GM12878 (cell line): ENCODE results near the gene NOL4L. TPM values are rescaled to one million over a fixed set of nuclear protein-coding genes. Genes with fewer than 3 reads are reported as not detected.

Experiments used
- ATAC-seq: fragments of 200-7000 bp; cut with Tn5 transposase; 3 replicates; pipeline ENCODE4 v1.9.1; 2020; ENCODE audit warnings: mild to moderate bottlenecking, moderate library complexity
- BruUV-seq: library from RNA; stranded (reverse); fragments of 400-500 nt; replicated peaks from 2 replicates; lab custom pipeline; 2021; lab: Mats Ljungman, UMichigan
- CTCF ChIA-PET: fragments of 300-600 bp; sonication (Branson Sonifier 250); formaldehyde crosslinking; extraction: SDS; loops from one replicate; lab custom pipeline; 2021; ENCODE audit warnings: inconsistent platforms; lab: Yijun Ruan, JAX
- POLR2A ChIA-PET: fragments of 350-600 bp; formaldehyde crosslinking; extraction: SDS; loops from one replicate; lab custom pipeline; 2021; ENCODE audit warnings: inconsistent platforms; lab: Charles Lee
- RAD21 ChIA-PET: fragments of 300-600 bp; sonication (Branson Sonifier 250); formaldehyde crosslinking; loops from one replicate; lab custom pipeline; 2023; ENCODE audit warnings: antibody characterized with exemption; ENCODE audit not compliant: unreplicated experiment; lab: Charles Lee
- SMC1A ChIA-PET: fragments of 300-600 bp; sonication (Branson Sonifier 250); formaldehyde crosslinking; loops from one replicate; lab custom pipeline; 2023; ENCODE audit not compliant: unreplicated experiment, uncharacterized antibody; lab: Charles Lee
- DNase-seq: peaks from one replicate; pipeline ENCODE4 v3.0.0-alpha.2; 2011; ENCODE audit warnings: low read depth, low spot score
- FAIRE-seq: peaks from 3 replicates; lab custom pipeline; 2011; peaks lifted over from hg19 to GRCh38; lab: Jason Lieb, UNC
- H2AFZ ChIP-seq: 2 replicates; pipeline ENCODE4 v1.6.0; 2011; ENCODE audit warnings: low read depth, low read length, control low read depth; ENCODE audit not compliant: control insufficient read depth
- H3K27ac ChIP-seq: 2 replicates; pipeline ENCODE4 v1.5.1; 2011; ENCODE audit warnings: control low read depth; ENCODE audit not compliant: control insufficient read depth, insufficient read depth
- H3K27me3 ChIP-seq, 2 experiments: replicated peaks in 1 of 2; 2 replicates each; pipeline versions ENCODE4 v1.6.0 to v1.6.1; 2011; ENCODE audit warnings: low read length in 1 of 2; ENCODE audit not compliant: control insufficient read depth in 2 of 2, insufficient read depth in 2 of 2
- H3K36me3 ChIP-seq, 2 experiments: 2 replicates each; pipeline ENCODE4 v1.5.1; 2011; ENCODE audit warnings: low read length in 1 of 2; ENCODE audit not compliant: control insufficient read depth in 2 of 2, insufficient read depth in 2 of 2
- H3K4me1 ChIP-seq: 2 replicates; pipeline ENCODE4 v1.6.1; 2011; ENCODE audit warnings: mild to moderate bottlenecking, low read length, moderate library complexity, mixed read lengths; ENCODE audit not compliant: control insufficient read depth, insufficient read depth
- H3K4me2 ChIP-seq: 2 replicates; pipeline ENCODE4 v1.6.0; 2011; ENCODE audit warnings: control low read depth; ENCODE audit not compliant: control insufficient read depth, insufficient read depth
- H3K4me3 ChIP-seq: fragments of 200-600 bp; sonication (generic); 2 replicates; pipeline ENCODE4 v1.5.1; 2016
- H3K79me2 ChIP-seq: 2 replicates; pipeline ENCODE4 v1.6.0; 2011; ENCODE audit warnings: low read length; ENCODE audit not compliant: control insufficient read depth, insufficient read depth
- H3K9ac ChIP-seq: 2 replicates; pipeline ENCODE4 v1.8.0; 2011; ENCODE audit warnings: low read length, control low read depth, mixed read lengths; ENCODE audit not compliant: control insufficient read depth, insufficient read depth
- H3K9me3 ChIP-seq: replicated peaks from 3 replicates; pipeline ENCODE4 v1.5.1; 2011; ENCODE audit warnings: mild to moderate bottlenecking, low read length; ENCODE audit not compliant: control insufficient read depth, insufficient read depth
- H4K20me1 ChIP-seq: 2 replicates; pipeline ENCODE4 v1.6.0; 2011; ENCODE audit not compliant: control insufficient read depth, insufficient read depth
- CEBPB ChIP-seq, 2 experiments: fragments of 150-350 bp in 1 of 2; IDR thresholded peaks; 2 replicates each; pipeline ENCODE4 v1.6.1; 2012 to 2014; ENCODE audit warnings: low read depth in 2 of 2, low read length in 2 of 2, borderline replicate concordance in 1 of 2, inconsistent platforms in 1 of 2
- CHD1 ChIP-seq: IDR thresholded peaks from 2 replicates; pipeline ENCODE4 v1.6.1; 2012; ENCODE audit warnings: low read depth, low read length, improper control_type of control experiment
- CHD4 ChIP-seq: fragments of 200-600 bp; sonication (generic); IDR thresholded peaks from 2 replicates; pipeline ENCODE4 v1.6.1; 2016; ENCODE audit warnings: mild to moderate bottlenecking
- E2F4 ChIP-seq: IDR thresholded peaks from 2 replicates; pipeline ENCODE4 v1.6.1; 2012; ENCODE audit warnings: low read depth, low read length, improper control_type of control experiment
- JUNB ChIP-seq: IDR thresholded peaks from 2 replicates; pipeline ENCODE4 v1.6.1; 2016; ENCODE audit warnings: antibody characterized with exemption, mild to moderate bottlenecking
- MXI1 ChIP-seq: fragments of 150-350 bp; IDR thresholded peaks from 2 replicates; pipeline ENCODE4 v1.6.1; 2011; ENCODE audit warnings: low read depth, mild to moderate bottlenecking, inconsistent platforms, low read length, improper control_type of control experiment
- NBN ChIP-seq: fragments of 450-650 bp; IDR thresholded peaks from 2 replicates; pipeline ENCODE4 v1.6.1; 2016
- NFIC ChIP-seq: IDR thresholded peaks from 2 replicates; pipeline ENCODE4 v1.6.1; 2012; ENCODE audit warnings: low read depth, mild to moderate bottlenecking, inconsistent platforms, low read length, moderate library complexity
- RB1 ChIP-seq: fragments of 450-650 bp; formaldehyde crosslinking; IDR thresholded peaks from 2 replicates; pipeline ENCODE4 v1.6.1; 2017; ENCODE audit warnings: mild to moderate bottlenecking, borderline replicate concordance
- SMARCA5 ChIP-seq: fragments of 450-650 bp; IDR thresholded peaks from 2 replicates; pipeline ENCODE4 v1.6.1; 2017; ENCODE audit warnings: mild to moderate bottlenecking
- SP1 ChIP-seq: IDR thresholded peaks from one replicate; pipeline ENCODE4 v1.6.1; 2011; ENCODE audit warnings: low read depth, low read length
- SUZ12 ChIP-seq: fragments of 200-600 bp; sonication (generic); IDR thresholded peaks from one replicate; pipeline ENCODE4 v1.6.1; 2018; ENCODE audit warnings: antibody characterized with exemption, mild to moderate bottlenecking; ENCODE audit not compliant: unreplicated experiment
- ZBTB4 ChIP-seq: fragments of 450-650 bp; formaldehyde crosslinking; IDR thresholded peaks from 2 replicates; pipeline ENCODE4 v1.4.0; 2022; ENCODE audit warnings: mild to moderate bottlenecking, moderate library complexity
- ZNF384 ChIP-seq: IDR thresholded peaks from 2 replicates; pipeline ENCODE4 v1.6.1; 2012; ENCODE audit warnings: low read depth, mild to moderate bottlenecking, low read length, improper control_type of control experiment, borderline replicate concordance
- WGBS: methylation state at CpG from one replicate; pipeline ENCODE4 v1.1.6; 2016; ENCODE audit warnings: low lambda C conversion rate; ENCODE audit not compliant: insufficient replicate concordance, insufficient coverage; ENCODE audit errors: missing lambda C conversion rate; 5-methylcytosine and 5-hydroxymethylcytosine counted together
- in situ Hi-C: fragments of 300-500 bp; cut with MboI; formaldehyde crosslinking; loops from 9 replicates; pipeline ENCODE4 v1.14.3; 2018; ENCODE audit warnings: mixed read lengths
- intact Hi-C: fragments of 100-400 bp; cut with micrococcal nuclease; formaldehyde crosslinking; loops from one replicate; pipeline ENCODE4 v1.14.2; 2022; ENCODE audit not compliant: unreplicated experiment
- polyA plus RNA-seq, 11 experiments: library from polyadenylated mRNA; depleted of rRNA in 4 of 11; unstranded in 6 of 11; stranded (reverse) in 5 of 11; fragments of >200 nt; fragmentation: Nextera tagmentation in 4 of 11; fragmentation: Illumina TruSeq in 1 of 11; extraction: Ambion mirVana in 4 of 11; extraction: Trizol in 1 of 11; gene quantifications; 1 replicate in 1 of 11; 2 replicates in 10 of 11; pipeline versions ENCODE4 v1.2.1 to v1.2.3, GENCODE V29; 2011 to 2016; ENCODE audit warnings: inconsistent platforms in 2 of 11, missing spikeins in 2 of 11, low read depth in 1 of 11
- total RNA-seq, 4 experiments: library from RNA; depleted of rRNA in 3 of 4; stranded (reverse); fragments of >200 nt in 3 of 4; fragmentation: Illumina TruSeq in 1 of 4; extraction: Trizol in 1 of 4; gene quantifications; 2 replicates each; pipeline versions ENCODE4 v1.2.1 to v1.2.3, GENCODE V29; 2013 to 2021
- TF ChIP-seq, protein P1 (sequence below): fragments of 450-650 bp; IDR thresholded peaks from 2 replicates; pipeline ENCODE4 v1.6.1; 2017; ENCODE audit warnings: mild to moderate bottlenecking, moderate library complexity

Gene NOL4L
- total and polyA plus RNA-seq, 10 of the 15 experiments (the other 5 are each of a cell fraction or from before 2014, with no cell fraction given) = 2.3 to 24.0 (median 8.0) TPM

DNA sequence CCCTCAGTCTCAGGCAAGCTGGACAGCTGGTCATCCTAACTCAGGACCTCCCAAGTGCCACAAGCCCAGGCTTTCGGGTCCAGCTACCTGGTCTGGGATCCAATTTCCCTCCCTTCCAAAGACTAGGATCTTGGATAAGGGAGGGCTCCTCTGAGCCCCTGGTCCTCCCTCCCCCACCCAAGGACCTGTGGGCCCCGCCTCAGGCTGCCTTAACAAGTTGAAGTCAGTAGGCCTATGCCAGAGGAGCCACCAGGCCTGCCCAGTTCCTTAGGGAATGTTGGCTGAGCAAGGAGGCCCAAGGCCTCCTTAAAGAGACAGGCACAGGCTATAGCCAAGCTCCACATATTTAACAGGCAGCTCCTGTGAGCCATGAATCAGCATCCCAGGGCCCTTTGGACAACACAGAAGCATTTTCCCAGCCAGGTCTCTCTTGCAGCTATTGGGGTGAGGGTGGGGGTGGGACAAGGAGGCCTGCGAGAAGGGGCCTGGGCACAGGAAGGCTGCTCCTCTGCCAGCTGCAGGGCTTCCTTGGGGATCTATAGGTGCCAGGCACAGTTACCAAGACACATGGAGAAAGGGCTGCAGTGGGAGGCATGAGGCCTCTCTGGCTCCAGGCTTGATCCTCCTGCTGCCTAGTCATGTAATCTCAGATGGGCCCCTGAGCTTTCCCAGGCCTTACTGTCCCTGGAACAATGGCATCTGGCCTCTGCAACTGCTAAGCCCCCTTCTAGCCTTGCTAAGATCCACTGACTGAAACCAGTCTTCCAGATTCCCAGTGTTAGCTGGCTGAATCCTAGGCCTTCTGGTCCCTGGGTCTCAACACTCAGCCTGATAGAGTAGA, 27.4 kb upstream of the NOL4L start:
- ChIA-PET CTCF (interaction anchor here (0.7 to 1.7 kb wide), 3 partner anchors 15 to 196 kb away, joined by 3 to 4 read pairs (median 3); no protein-coding TSS in a partner anchor), SMC1A (interaction anchor here (0.6 to 1.4 kb wide), 3 partner anchors 9 to 89 kb away, joined by 3 read pairs; no protein-coding TSS in a partner anchor), RAD21 (no interaction called here), POLR2A (interaction anchor here (0.5 to 0.7 kb wide), 3 partner anchors 9 to 456 kb away, joined by 3 to 4 read pairs (median 4); no protein-coding TSS in a partner anchor)
- no TSS peak for BruUV-seq
- no peaks in the 10 kb centered on the region for H3K36me3 ChIP-seq
- no peak overlapping the region for H3K9ac ChIP-seq
- no peaks in the 10 kb centered on the region; the same call in 2 of the 3 replicates for H3K9me3 ChIP-seq
- H3K4me1 ChIP-seq = no peaks in the 10 kb centered on the region
- intact Hi-C loops (no loop called here), in situ Hi-C loops (no loop called here)
- ATAC-seq (no peak), DNase-seq (no peak), FAIRE-seq (no peak)
- no peaks in the 10 kb centered on the region; a peak in 1 of 4 replicates for H3K27me3 ChIP-seq
- 40% methylated on average over 3 of the region's 3 CpGs for WGBS
- H3K4me2 ChIP-seq = no peak overlapping the region
- H4K20me1 ChIP-seq = no peaks in the 10 kb centered on the region
- no peaks in the 10 kb centered on the region for H3K79me2 ChIP-seq
- H2AFZ ChIP-seq = no peak overlapping the region
- H3K27ac ChIP-seq = no peak overlapping the region
- H3K4me3 ChIP-seq = no peak overlapping the region
- TF ChIP-seq RB1 (no peak), JUNB (no peak), CHD1 (no peak), SP1 (no peak), MXI1 (no peak), ZNF384 (no peak), NFIC (no peak), CHD4 (no peak), NBN (no peak), SMARCA5 (no peak), CEBPB (IDR thresholded peaks at IDR 0.05; ENCODE audit: borderline replicate concordance in 1 of 2, low read depth in 2 of 2, low read length in 2 of 2) (no peak), SUZ12 (no peak), ZBTB4 (CRISPR knock-in tag) (no peak), E2F4 (no peak)
- TF ChIP-seq, protein P1, sequence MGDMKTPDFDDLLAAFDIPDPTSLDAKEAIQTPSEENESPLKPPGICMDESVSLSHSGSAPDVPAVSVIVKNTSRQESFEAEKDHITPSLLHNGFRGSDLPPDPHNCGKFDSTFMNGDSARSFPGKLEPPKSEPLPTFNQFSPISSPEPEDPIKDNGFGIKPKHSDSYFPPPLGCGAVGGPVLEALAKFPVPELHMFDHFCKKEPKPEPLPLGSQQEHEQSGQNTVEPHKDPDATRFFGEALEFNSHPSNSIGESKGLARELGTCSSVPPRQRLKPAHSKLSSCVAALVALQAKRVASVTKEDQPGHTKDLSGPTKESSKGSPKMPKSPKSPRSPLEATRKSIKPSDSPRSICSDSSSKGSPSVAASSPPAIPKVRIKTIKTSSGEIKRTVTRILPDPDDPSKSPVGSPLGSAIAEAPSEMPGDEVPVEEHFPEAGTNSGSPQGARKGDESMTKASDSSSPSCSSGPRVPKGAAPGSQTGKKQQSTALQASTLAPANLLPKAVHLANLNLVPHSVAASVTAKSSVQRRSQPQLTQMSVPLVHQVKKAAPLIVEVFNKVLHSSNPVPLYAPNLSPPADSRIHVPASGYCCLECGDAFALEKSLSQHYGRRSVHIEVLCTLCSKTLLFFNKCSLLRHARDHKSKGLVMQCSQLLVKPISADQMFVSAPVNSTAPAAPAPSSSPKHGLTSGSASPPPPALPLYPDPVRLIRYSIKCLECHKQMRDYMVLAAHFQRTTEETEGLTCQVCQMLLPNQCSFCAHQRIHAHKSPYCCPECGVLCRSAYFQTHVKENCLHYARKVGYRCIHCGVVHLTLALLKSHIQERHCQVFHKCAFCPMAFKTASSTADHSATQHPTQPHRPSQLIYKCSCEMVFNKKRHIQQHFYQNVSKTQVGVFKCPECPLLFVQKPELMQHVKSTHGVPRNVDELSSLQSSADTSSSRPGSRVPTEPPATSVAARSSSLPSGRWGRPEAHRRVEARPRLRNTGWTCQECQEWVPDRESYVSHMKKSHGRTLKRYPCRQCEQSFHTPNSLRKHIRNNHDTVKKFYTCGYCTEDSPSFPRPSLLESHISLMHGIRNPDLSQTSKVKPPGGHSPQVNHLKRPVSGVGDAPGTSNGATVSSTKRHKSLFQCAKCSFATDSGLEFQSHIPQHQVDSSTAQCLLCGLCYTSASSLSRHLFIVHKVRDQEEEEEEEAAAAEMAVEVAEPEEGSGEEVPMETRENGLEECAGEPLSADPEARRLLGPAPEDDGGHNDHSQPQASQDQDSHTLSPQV = no peak
